Stimulated activated CD8-positive, alpha-beta memory T cell treated with anti-CD3 and anti-CD28 coated beads, Interleukin-15, amount 100 ng/mL, for 24 hours (primary cell): ENCODE data around the gene NR3C2.
"Not testable (repeated sequence)": the region's sequence is repeated elsewhere in the genome, so short reads cannot be mapped to it uniquely, and the experiment has no call there.

Experiments used
- DNase-seq: peaks from one replicate; pipeline ENCODE4 v3.0.0-alpha.2; 2020; ENCODE audit warnings: low read depth

NR3C2 gene

GRCh38 chr4:148162519-148162918 is 279.7 kb downstream of the NR3C2 start:
- DNase-seq: no peak

GRCh38 chr4:148161601-148162000 is 280.6 kb downstream of the NR3C2 start:
- no peak for DNase-seq

- DNase-seq: no peak
Observed at GRCh38 chr4:148159793-148160192, 282.4 kb downstream of the NR3C2 start.

- DNase-seq: no peak
Observed at GRCh38 chr4:148154769-148155168, 287.4 kb downstream of the NR3C2 start.

GRCh38 chr4:148152868-148153625 is 289.2 kb downstream of the NR3C2 start:
- no peak for DNase-seq

GRCh38 chr4:148151806-148152205 is 290.4 kb downstream of the NR3C2 start:
- DNase-seq: no peak

- no peak for DNase-seq
Observed at GRCh38 chr4:148145475-148145874, 296.7 kb downstream of the NR3C2 start.

GRCh38 chr4:148143174-148143573 is 299.0 kb downstream of the NR3C2 start:
- no peak for DNase-seq

- no peak for DNase-seq
Observed at GRCh38 chr4:148141501-148141900, 300.7 kb downstream of the NR3C2 start.

GRCh38 chr4:148126825-148127224 is 315.4 kb downstream of the NR3C2 start:
- DNase-seq: no peak

GRCh38 chr4:148124512-148124911 is 317.7 kb downstream of the NR3C2 start:
- DNase-seq: no peak

- DNase-seq: not testable (repeated sequence)
Observed at GRCh38 chr4:148123161-148123560, 319.1 kb downstream of the NR3C2 start.

- no peak for DNase-seq
Observed at GRCh38 chr4:148120216-148120615, 322.0 kb downstream of the NR3C2 start.

GRCh38 chr4:148118633-148119032 is 323.6 kb downstream of the NR3C2 start:
- DNase-seq: no peak

GRCh38 chr4:148118179-148118578 is 324.0 kb downstream of the NR3C2 start:
- no peak for DNase-seq

- DNase-seq: no peak
Observed at GRCh38 chr4:148116969-148117368, 325.2 kb downstream of the NR3C2 start.

- DNase-seq: no peak
Observed at GRCh38 chr4:148116264-148116663, 325.9 kb downstream of the NR3C2 start.

- no peak for DNase-seq
Observed at GRCh38 chr4:148114436-148114835, 327.8 kb downstream of the NR3C2 start.

GRCh38 chr4:148112231-148112982 is 329.8 kb downstream of the NR3C2 start:
- no peak for DNase-seq

GRCh38 chr4:148110169-148110568 is 332.0 kb downstream of the NR3C2 start:
- DNase-seq: no peak

GRCh38 chr4:148109216-148109615 is 333.0 kb downstream of the NR3C2 start:
- no peak for DNase-seq

GRCh38 chr4:148108766-148109165 is 333.4 kb downstream of the NR3C2 start:
- no peak for DNase-seq

GRCh38 chr4:148103597-148104355 is 338.4 kb downstream of the NR3C2 start:
- no peak for DNase-seq
